HFF-Myc (cell line): ENCODE data around the gene BRINP1.

Experiments
- DNase-seq: peaks from one replicate; pipeline ENCODE4 v3.0.0-alpha.2; 2011; ENCODE audit warnings: low read depth; ENCODE audit errors: extremely low read depth
- H3K4me3 ChIP-seq: replicated peaks from 2 replicates; pipeline ENCODE4 v1.5.1; 2011; ENCODE audit warnings: low read depth, mild to moderate bottlenecking, control low read depth, low read length
- TF ChIP-seq, protein P1 (sequence below): IDR thresholded peaks from 2 replicates; pipeline ENCODE4 v1.5.1; 2012; ENCODE audit warnings: mild to moderate bottlenecking, low read depth, low read length, control low read depth; ENCODE audit errors: missing control alignments

The BRINP1 gene

DNA sequence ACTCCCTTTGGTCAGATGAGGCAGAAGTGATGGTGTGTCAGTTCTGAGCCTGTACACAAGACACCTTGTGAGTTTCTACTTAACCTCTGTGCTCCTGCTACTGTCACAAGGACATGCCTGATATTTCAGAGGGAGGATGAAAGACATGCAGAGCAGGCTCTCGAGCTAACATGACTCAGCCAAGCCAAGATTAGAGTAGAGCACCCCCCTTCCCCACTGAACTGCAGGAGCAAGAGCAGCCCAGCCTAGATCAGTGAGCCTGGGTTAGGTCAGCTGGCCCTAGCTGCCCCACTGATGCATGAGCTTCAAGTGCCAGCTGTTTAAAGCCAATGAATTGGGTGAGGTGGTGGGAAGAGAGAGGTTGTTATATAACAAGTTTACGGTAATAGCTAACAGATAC is 36.7 kb downstream of the BRINP1 start:
- TF ChIP-seq, protein P1, sequence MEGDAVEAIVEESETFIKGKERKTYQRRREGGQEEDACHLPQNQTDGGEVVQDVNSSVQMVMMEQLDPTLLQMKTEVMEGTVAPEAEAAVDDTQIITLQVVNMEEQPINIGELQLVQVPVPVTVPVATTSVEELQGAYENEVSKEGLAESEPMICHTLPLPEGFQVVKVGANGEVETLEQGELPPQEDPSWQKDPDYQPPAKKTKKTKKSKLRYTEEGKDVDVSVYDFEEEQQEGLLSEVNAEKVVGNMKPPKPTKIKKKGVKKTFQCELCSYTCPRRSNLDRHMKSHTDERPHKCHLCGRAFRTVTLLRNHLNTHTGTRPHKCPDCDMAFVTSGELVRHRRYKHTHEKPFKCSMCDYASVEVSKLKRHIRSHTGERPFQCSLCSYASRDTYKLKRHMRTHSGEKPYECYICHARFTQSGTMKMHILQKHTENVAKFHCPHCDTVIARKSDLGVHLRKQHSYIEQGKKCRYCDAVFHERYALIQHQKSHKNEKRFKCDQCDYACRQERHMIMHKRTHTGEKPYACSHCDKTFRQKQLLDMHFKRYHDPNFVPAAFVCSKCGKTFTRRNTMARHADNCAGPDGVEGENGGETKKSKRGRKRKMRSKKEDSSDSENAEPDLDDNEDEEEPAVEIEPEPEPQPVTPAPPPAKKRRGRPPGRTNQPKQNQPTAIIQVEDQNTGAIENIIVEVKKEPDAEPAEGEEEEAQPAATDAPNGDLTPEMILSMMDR: no peak
- H3K4me3 ChIP-seq: no peak overlapping the region

GRCh38 chr9:119322184-119322583 is 47.1 kb downstream of the BRINP1 start:
- no peak for DNase-seq
- TF ChIP-seq, protein P1: no peak
- H3K4me3 ChIP-seq: no peak overlapping the region

More for the DNA sequence above, 36.7 kb downstream of the BRINP1 start:
- no peak for DNase-seq

DNA sequence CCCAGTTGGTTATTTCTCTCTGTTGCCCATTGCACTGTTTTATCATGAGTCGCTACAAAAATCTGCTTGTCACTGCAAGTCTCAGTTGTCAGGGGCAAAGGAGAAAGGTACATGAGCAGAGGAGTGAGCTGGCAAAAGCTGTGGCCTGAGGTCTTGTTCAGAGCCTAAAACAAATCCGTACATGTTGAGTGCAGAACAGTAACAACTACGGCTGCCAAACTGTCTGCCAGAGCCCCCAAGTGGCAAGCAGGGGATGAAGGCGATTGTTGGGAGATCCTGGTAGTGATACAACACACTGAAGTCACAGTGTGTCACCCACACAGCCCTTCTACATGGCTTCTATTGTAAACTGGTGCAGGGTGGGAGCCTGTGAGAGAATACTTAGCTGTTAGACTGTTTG is 50.9 kb downstream of the BRINP1 start:
- TF ChIP-seq, protein P1: no peak
- H3K4me3 ChIP-seq: no peak overlapping the region
- DNase-seq: no peak

DNA sequence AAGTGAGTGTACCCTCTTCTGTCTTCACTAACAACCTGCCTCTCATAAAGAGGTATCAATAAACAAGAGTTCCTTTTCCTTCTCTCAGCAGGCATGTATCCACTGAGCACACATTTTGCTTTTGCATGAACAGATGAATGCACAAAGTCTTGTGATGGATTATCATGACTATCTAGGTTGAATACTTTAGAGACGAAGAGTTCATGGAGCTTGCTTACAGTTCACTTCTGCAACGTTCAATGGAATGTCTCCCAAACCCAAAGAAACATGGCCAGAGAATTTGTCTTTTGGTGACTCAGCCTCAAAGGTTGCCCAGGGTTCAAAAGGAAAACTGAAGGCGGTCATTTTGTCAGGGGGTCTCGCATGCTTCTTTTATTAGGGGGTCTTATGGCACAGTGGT is 55.4 kb downstream of the BRINP1 start:
- no peak overlapping the region for H3K4me3 ChIP-seq
- TF ChIP-seq, protein P1: no peak
- DNase-seq: no peak

- DNase-seq: no peak
- TF ChIP-seq, protein P1: no peak
- no peak overlapping the region for H3K4me3 ChIP-seq
These were observed 58.5 kb downstream of the BRINP1 start for GRCh38 chr9:119310741-119311140.

- DNase-seq: no peak
- TF ChIP-seq, protein P1: no peak
- no peak overlapping the region for H3K4me3 ChIP-seq
These were observed 61.8 kb downstream of the BRINP1 start for GRCh38 chr9:119307471-119307870.

DNA sequence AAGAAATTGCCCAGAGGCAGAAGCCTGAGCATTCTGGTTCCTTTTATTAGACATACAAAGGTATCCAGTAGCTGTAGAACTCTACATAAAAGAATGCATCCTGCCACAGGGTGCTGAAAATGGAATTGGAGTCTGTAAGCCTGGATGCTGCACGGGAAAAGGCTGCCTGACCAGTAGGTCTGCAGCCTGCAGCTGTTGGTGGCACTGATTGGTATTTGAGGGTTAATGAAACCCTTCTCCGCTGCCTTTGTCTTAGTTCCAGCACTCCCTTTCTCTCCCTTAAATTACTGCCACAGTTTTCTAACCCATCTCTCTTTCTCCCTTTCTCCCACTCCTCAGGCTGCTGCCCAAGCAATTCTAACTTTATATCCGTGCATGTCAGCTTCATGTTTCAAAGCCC is 64.7 kb downstream of the BRINP1 start:
- no peak overlapping the region for H3K4me3 ChIP-seq
- TF ChIP-seq, protein P1: no peak
- no peak for DNase-seq
